WI38 (cell line): ENCODE data around the gene TXNRD1.

ENCODE experiments used
- H3K4me3 ChIP-seq: 2 replicates; pipeline ENCODE4 v1.5.1; 2011; ENCODE audit warnings: low read depth, mild to moderate bottlenecking, control low read depth, low read length
- CTCF ChIP-seq: IDR thresholded peaks from 2 replicates; pipeline ENCODE4 v1.5.1; 2012; ENCODE audit warnings: low read depth, mild to moderate bottlenecking, control low read depth, low read length

The TXNRD1 gene

DNA sequence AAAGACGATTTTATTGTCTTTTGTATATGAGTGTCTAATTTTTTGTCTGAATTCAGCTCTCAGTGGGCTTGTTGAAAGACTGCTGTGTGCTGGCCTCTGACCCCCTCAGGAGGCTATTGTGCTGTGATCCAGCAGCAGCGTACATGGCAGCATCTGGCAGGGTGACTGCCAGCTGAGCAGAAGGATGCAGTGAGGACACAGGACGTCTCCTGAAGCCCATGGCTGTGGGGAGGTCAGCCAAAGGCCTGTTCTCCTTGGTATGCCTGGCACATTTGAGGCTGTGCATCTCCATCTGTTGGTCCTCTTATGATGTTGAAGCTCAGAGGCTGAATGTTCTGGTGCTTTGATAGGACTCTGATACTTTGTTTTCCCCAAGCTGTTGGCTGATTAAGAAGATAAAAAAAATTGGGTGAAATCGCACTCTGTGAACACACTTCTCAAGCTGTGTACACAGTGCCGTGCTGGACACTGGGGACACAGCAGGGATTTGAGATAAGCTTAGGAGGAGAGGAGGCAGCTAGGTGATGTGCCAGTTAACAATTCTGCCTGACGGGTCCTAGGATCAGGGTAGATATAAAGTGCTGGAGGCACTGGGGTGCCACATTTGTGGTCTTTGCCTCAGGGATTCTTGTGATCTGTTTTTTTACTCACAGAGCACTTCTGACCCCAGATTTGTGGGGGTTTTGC is 125.5 kb downstream of the TXNRD1 start:
- no peak for TF ChIP-seq CTCF
- no peak overlapping the region for H3K4me3 ChIP-seq

DNA sequence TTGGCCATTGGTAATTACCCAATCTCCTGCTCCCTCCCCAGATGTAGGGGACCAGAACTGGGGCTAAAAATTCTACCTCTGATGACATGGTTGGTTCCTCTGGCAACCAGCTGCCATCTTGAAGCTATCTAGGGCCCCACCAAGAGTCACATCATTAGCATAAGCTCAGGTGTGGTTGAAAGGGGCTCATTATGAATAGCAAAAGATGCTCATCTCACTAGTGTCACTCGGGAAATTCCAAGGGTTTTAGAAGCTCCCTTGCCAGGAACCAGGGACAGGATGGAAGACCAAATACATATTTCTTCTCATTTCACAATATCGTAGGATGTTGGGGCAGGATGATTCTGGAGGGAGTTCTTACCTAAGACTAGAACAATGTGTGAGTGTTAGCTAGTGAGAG is 126.6 kb downstream of the TXNRD1 start:
- TF ChIP-seq CTCF = no peak
- no peak overlapping the region for H3K4me3 ChIP-seq

GRCh38 chr12:104342635-104343249 is 127.2 kb downstream of the TXNRD1 start:
- TF ChIP-seq CTCF = no peak
- H3K4me3 ChIP-seq = no peak overlapping the region

- H3K4me3 ChIP-seq = no peak overlapping the region
- no peak for TF ChIP-seq CTCF
Measured at GRCh38 chr12:104344682-104345081, 129.1 kb downstream of the TXNRD1 start.

- H3K4me3 ChIP-seq = no peak overlapping the region
- TF ChIP-seq CTCF = no peak
Measured at GRCh38 chr12:104345234-104346066, 129.9 kb downstream of the TXNRD1 start.

- no peak for TF ChIP-seq CTCF
Measured at GRCh38 chr12:104347374-104348075, 131.9 kb downstream of the TXNRD1 start.

More at GRCh38 chr12:104347374-104348075, 131.9 kb downstream of the TXNRD1 start:
- H3K4me3 ChIP-seq = no peak overlapping the region
